Measurements from ENCODE around the gene MORN5.

MORN5 gene

DNA sequence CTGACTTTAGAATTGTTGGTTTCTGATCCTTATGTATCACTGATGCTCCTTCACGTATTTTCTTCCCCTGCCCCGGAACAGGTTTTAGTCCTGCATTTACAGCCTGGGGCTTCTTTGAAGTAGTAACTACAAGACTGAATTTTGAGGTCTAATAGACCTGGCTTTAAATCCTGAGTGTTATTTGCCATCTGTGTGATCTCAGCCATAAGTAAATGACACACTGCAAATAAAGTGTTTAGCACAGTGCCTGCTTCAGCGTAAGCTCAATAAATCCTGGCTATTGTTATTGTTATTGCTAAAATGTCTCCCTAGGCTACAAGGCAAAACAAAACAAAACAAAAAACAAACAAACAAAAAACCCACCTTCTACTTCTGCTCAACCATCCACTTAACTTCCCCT, 84.6 kb downstream of the MORN5 start:
- no peak for DNase-seq

DNA sequence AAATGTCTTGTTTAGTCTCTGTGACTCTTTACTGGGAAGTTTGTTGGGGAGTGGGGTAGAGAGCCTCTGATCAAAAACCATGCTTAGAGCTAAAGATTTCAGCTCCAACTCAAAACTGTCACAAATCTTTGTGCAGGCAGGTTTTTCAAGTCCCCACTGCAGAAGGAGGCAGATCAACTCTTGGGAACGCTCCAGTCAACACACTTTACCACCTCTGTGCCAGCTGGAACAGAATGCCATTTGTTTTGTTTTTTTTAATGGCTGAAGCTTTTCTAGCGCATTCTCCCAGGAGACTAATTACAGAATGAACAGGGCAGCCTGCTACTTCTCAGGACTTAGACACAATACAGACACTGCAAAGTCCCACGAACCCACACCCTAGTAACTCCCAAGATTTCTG, 87.0 kb downstream of the MORN5 start:
- no peak for DNase-seq

DNA sequence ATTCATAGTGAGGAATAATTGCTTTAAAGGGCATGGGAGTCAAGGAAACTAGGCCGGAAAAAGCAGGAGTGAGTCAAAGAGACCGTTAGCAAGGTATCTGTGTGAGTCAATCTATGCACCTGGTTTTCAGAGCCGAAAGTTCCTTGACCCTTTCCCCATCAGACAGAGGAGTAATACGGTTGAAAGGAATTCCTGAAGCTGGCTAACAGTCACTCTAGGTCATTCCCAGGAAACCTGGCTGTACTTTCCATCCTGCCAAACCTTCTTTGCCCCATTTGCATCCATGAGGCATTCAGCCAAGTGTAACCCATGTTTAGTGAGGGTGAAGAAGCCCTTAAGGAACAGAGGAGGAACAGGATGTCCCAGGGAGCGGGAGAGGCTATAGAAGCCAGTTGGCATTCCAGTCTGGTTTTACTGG, 88.7 kb downstream of the MORN5 start:
- no peak for DNase-seq

Measured in hematopoietic multipotent progenitor cell treated with erythropoietin and hydrocortisone succinate and interleukin-3 and kit ligand, for 4 days (in vitro differentiated cells).